NB4 (cell line): ENCODE results near the gene PKNOX2.

Experiments
- DNase-seq: peaks from one replicate; pipeline ENCODE4 v3.0.0; 2010; ENCODE audit warnings: low read depth
- H3K4me3 ChIP-seq: one replicate; pipeline ENCODE4 v1.5.1; 2011; ENCODE audit warnings: mild to moderate bottlenecking, low read depth, low read length, moderate library complexity
- CTCF ChIP-seq: IDR thresholded peaks from one replicate; pipeline ENCODE4 v1.5.1; 2012; ENCODE audit warnings: low read depth, low read length
- MAX ChIP-seq: IDR thresholded peaks from 2 replicates; pipeline ENCODE4 v1.6.1; 2011; ENCODE audit warnings: low read depth, low read length
- MYC ChIP-seq: IDR thresholded peaks from 2 replicates; pipeline ENCODE4 v1.6.1; 2011; ENCODE audit warnings: low read depth, low read length
- POLR2A ChIP-seq: IDR thresholded peaks from 2 replicates; pipeline ENCODE4 v1.6.1; 2011; ENCODE audit warnings: mild to moderate bottlenecking; ENCODE audit not compliant: insufficient read length; ENCODE audit errors: extremely low read depth

PKNOX2 gene

DNA sequence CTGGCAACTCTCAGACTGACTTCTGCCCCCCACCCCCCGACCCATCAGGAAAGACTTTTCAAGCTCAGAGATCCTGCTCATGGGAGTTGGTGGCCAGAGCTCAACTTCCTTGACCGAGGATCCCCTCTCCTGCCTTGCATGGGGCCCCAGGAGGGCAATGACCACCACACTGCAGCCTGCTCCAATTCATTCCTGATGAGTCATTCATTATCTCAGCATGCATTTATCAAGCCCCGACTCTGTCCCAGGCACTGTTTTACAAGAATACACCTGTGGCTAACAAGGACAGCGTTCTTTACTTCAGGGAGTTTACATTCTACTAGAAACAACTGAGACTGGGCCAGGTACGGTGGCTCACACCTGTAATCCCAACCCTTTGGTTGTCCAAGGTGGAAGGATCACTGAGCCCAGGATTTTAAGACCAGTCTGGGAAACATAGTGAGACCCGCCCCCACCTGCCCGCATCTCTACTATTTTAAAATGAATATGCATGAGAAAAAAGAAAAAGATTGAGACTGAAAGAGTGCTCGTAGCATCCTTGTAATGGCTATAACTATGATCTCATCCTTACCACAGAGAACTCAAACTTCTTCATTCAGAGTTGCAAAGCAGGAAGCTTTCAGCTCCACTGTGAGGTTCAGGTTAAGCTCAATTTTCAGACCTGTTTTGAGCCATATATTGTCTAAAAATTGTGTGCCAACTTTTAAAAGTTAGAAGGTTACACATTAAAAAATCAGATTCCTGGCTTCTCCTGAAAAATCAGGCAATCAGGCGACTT is 271.1 kb downstream of the PKNOX2 start:
- TF ChIP-seq MAX (no peak), MYC (no peak), CTCF (no peak), POLR2A (no peak)
- DNase-seq, result no peak
- H3K4me3 ChIP-seq, result no peak overlapping the region

- TF ChIP-seq CTCF (no peak), MYC (no peak), POLR2A (no peak), MAX (no peak)
- no peak for DNase-seq
- H3K4me3 ChIP-seq, result no peak overlapping the region
Observed at GRCh38 chr11:125441648-125442410, 277.3 kb downstream of the PKNOX2 start.

- no peak for DNase-seq
- H3K4me3 ChIP-seq, result no peak overlapping the region
- TF ChIP-seq CTCF (no peak), POLR2A (no peak), MAX (no peak), MYC (no peak)
Observed at GRCh38 chr11:125442946-125443345, 278.4 kb downstream of the PKNOX2 start.

- no peak for TF ChIP-seq MAX
- TF ChIP-seq POLR2A, result no peak
- no peak for DNase-seq
- no peak overlapping the region for H3K4me3 ChIP-seq
Observed at GRCh38 chr11:125443767-125444311, 279.3 kb downstream of the PKNOX2 start.

DNA sequence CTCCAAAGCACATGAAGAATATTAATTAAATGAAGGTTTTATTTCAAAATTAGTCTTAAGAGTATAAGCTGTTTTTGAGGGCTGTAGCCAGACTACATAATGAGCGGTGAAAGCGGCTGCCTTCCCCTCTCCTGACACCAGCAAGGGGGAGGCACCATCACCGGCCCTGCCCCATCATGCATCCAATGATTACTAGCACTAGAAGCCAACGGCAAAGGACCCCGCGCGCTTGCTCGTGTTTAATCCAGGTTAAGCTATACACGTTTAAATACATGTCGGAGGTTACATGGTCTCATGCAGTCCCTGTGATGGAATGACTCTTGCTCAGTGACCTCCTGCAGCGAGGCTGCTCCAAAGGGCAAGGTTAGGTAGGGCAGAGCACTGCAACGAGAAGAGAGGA is 281.2 kb downstream of the PKNOX2 start:
- no peak overlapping the region for H3K4me3 ChIP-seq
- DNase-seq, result no peak
- no peak for TF ChIP-seq POLR2A
- no peak for TF ChIP-seq CTCF
- no peak for TF ChIP-seq MAX
- TF ChIP-seq MYC, result no peak

DNA sequence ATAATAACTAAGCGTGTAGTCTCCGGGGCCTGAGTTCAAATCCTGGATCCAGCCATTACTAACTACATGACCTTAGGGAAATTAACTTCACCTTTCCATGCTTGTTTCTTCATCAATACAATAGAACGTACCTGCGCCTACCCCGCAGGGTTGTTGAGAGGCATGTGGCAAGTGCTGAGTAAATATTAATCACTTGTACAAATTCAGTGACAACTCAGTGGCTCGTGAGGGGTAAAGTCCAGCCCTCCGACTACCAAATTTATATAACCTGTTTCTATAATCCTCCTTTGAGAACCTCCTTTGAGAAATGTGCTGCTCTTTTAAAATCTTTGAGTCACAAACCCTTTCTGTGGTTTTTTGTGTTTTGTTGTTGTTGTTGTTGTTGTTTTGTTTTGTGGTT is 281.7 kb downstream of the PKNOX2 start:
- TF ChIP-seq CTCF (no peak), MYC (no peak), MAX (no peak)
- no peak overlapping the region for H3K4me3 ChIP-seq
- DNase-seq, result no peak
